ENCODE measurements around the gene CTNNA3. TPM values are rescaled to one million over a fixed set of nuclear protein-coding genes. Genes with fewer than 3 reads are reported as not detected.

The CTNNA3 gene
- total RNA-seq, 2 donors from 2014 or later, result 3.2 to 7.2 TPM

- TF ChIP-seq, protein P1, sequence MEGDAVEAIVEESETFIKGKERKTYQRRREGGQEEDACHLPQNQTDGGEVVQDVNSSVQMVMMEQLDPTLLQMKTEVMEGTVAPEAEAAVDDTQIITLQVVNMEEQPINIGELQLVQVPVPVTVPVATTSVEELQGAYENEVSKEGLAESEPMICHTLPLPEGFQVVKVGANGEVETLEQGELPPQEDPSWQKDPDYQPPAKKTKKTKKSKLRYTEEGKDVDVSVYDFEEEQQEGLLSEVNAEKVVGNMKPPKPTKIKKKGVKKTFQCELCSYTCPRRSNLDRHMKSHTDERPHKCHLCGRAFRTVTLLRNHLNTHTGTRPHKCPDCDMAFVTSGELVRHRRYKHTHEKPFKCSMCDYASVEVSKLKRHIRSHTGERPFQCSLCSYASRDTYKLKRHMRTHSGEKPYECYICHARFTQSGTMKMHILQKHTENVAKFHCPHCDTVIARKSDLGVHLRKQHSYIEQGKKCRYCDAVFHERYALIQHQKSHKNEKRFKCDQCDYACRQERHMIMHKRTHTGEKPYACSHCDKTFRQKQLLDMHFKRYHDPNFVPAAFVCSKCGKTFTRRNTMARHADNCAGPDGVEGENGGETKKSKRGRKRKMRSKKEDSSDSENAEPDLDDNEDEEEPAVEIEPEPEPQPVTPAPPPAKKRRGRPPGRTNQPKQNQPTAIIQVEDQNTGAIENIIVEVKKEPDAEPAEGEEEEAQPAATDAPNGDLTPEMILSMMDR (conservative IDR thresholded peaks at IDR 0.05), result no peak
- H3K4me3 Mint-ChIP-seq, result no peak overlapping the region
- no peak overlapping the region for H3K27ac Mint-ChIP-seq
- Histone ChIP-seq H3K4me3 (ENCODE audit: low read length) (no peak overlapping the region), H3K4me1 (ENCODE audit: control insufficient read depth, insufficient read depth, low read length) (no peaks in the 10 kb centered on the region), H3K27me3 (ENCODE audit: control insufficient read depth, insufficient read depth, low read length, poor library complexity, severe bottlenecking) (no peaks in the 10 kb centered on the region), H3K27ac (ENCODE audit: low read depth, low read length) (no peak overlapping the region), H3K9ac (ENCODE audit: extremely low read depth, low read length, poor library complexity, severe bottlenecking) (no peak overlapping the region), H3K9me3 (ENCODE audit: control insufficient read depth, low read length) (no peaks in the 10 kb centered on the region), H3K36me3 (ENCODE audit: control insufficient read depth, insufficient read depth, low read length) (no peaks in the 10 kb centered on the region)
- no peaks in the 10 kb centered on the region for H3K4me1 Mint-ChIP-seq
- H3K9me3 Mint-ChIP-seq, result no peaks in the 10 kb centered on the region
- H3K36me3 Mint-ChIP-seq (ENCODE audit: low read depth), result no peaks in the 10 kb centered on the region
- WGBS, 2 experiments (ENCODE audit: insufficient coverage in 1 of 2, insufficient read length in 1 of 2), result 97 to 100% methylated on average over 1 to 2 of the region's 2 CpGs
- no peaks in the 10 kb centered on the region for H3K27me3 Mint-ChIP-seq (ENCODE audit: insufficient read depth)
- no peak for DNase-seq
Observed at GRCh38 chr10:66799474-66799873, 896.5 kb downstream of the CTNNA3 start.

GRCh38 chr10:66795866-66796265 is 900.1 kb downstream of the CTNNA3 start:
- Mint-ChIP-seq H3K9me3 (no peaks in the 10 kb centered on the region), H3K4me3 (no peak overlapping the region), H3K4me1 (peaks cover 4% of the 10 kb centered on the region), H3K36me3 (ENCODE audit: low read depth) (no peaks in the 10 kb centered on the region), H3K27ac (no peak overlapping the region), H3K27me3 (ENCODE audit: insufficient read depth) (no peaks in the 10 kb centered on the region)
- no peak overlapping the region for H3K9ac ChIP-seq (ENCODE audit: extremely low read depth, low read length, poor library complexity, severe bottlenecking)
- TF ChIP-seq, protein P1 (conservative IDR thresholded peaks at IDR 0.05), result no peak
- no peaks in the 10 kb centered on the region for H3K9me3 ChIP-seq (ENCODE audit: control insufficient read depth, low read length)
- no peaks in the 10 kb centered on the region for H3K4me1 ChIP-seq (ENCODE audit: control insufficient read depth, insufficient read depth, low read length)
- no peak for DNase-seq
- H3K27me3 ChIP-seq (ENCODE audit: control insufficient read depth, insufficient read depth, low read length, poor library complexity, severe bottlenecking), result no peaks in the 10 kb centered on the region
- H3K36me3 ChIP-seq (ENCODE audit: control insufficient read depth, insufficient read depth, low read length), result no peaks in the 10 kb centered on the region
- no peak overlapping the region for H3K4me3 ChIP-seq (ENCODE audit: low read length)
- WGBS, 2 experiments (ENCODE audit: insufficient coverage in 1 of 2, insufficient read length in 1 of 2), result 69 to 100% methylated on average over 1 to 2 of the region's 2 CpGs
- H3K27ac ChIP-seq (ENCODE audit: low read depth, low read length), result no peak overlapping the region

DNA sequence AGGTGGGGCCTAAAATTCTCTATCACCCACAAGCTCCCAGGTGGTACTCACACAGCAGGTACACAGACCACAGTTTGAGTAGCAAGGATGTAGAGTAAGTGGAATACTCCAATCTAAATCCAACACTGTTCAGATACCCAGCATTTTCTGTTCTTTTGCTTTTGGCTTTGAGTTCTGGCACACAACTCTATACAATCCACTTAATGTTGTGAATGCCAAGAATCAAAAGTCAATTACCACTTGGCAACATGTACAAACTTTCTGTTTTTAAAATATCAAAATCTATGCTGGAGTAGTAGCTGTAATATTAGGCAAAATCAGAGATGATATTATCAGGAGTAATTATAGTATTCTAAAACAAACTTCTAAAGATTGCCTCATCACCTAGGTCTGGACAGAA is 903.6 kb downstream of the CTNNA3 start:
- H3K27ac ChIP-seq (ENCODE audit: low read depth, low read length), result no peak overlapping the region

More for the DNA sequence above, 903.6 kb downstream of the CTNNA3 start:
- H3K36me3 Mint-ChIP-seq (ENCODE audit: low read depth), result no peaks in the 10 kb centered on the region
- H3K4me3 Mint-ChIP-seq, result no peak overlapping the region
- H3K9me3 Mint-ChIP-seq, result no peaks in the 10 kb centered on the region
- no peaks in the 10 kb centered on the region for H3K27me3 Mint-ChIP-seq (ENCODE audit: insufficient read depth)
- Histone ChIP-seq H3K9me3 (ENCODE audit: control insufficient read depth, low read length) (no peaks in the 10 kb centered on the region), H3K4me3 (ENCODE audit: low read length) (no peak overlapping the region), H3K9ac (ENCODE audit: extremely low read depth, low read length, poor library complexity, severe bottlenecking) (no peak overlapping the region), H3K27me3 (ENCODE audit: control insufficient read depth, insufficient read depth, low read length, poor library complexity, severe bottlenecking) (no peaks in the 10 kb centered on the region), H3K4me1 (ENCODE audit: control insufficient read depth, insufficient read depth, low read length) (no peaks in the 10 kb centered on the region), H3K36me3 (ENCODE audit: control insufficient read depth, insufficient read depth, low read length) (no peaks in the 10 kb centered on the region)
- TF ChIP-seq, protein P1 (conservative IDR thresholded peaks at IDR 0.05), result no peak
- peaks cover 7% of the 10 kb centered on the region for H3K4me1 Mint-ChIP-seq
- DNase-seq, result no peak
- H3K27ac Mint-ChIP-seq, result no peak overlapping the region
